HepG2 (cell line): ENCODE measurements around the gene PRPF38A. TPM values are rescaled to one million over a fixed set of nuclear protein-coding genes. Genes with fewer than 3 reads are reported as not detected.

Source experiments
- KDM3A ChIP-seq: IDR thresholded peaks from 2 replicates; pipeline ENCODE4 v1.6.1; 2018; ENCODE audit warnings: low read depth, missing compliant biosample characterization
- MXD4 ChIP-seq: IDR thresholded peaks from 2 replicates; pipeline ENCODE4 v1.6.1; 2016; ENCODE audit warnings: mild to moderate bottlenecking, missing biosample characterization, missing genetic modification reagents
- NRL ChIP-seq: sonication (generic); formaldehyde crosslinking; IDR thresholded peaks from 2 replicates; pipeline ENCODE4 v1.5.0; 2020; ENCODE audit warnings: missing genetic modification reagents, mild to moderate bottlenecking, moderate library complexity, borderline replicate concordance
- PAF1 ChIP-seq: IDR thresholded peaks from 2 replicates; pipeline ENCODE4 v1.6.1; 2016; ENCODE audit warnings: missing genetic modification reagents, missing compliant biosample characterization
- PPARG ChIP-seq: conservative IDR thresholded peaks from 2 replicates; pipeline ENCODE4 v1.6.1; 2016; ENCODE audit warnings: missing biosample characterization, missing genetic modification reagents
- RNF2 ChIP-seq: fragments of 450-650 bp; conservative IDR thresholded peaks from 2 replicates; pipeline ENCODE4 v1.6.1; 2016; ENCODE audit warnings: low read depth
- SALL1 ChIP-seq: sonication (generic); formaldehyde crosslinking; IDR thresholded peaks from 2 replicates; pipeline ENCODE4 v1.8.0; 2022; ENCODE audit warnings: mild to moderate bottlenecking, missing genetic modification reagents
- SP4 ChIP-seq: sonication (generic); formaldehyde crosslinking; IDR thresholded peaks from 2 replicates; pipeline ENCODE4 v1.8.1; 2023; ENCODE audit warnings: mild to moderate bottlenecking, missing genetic modification reagents
- U2AF2 ChIP-seq: fragments of 200-400 bp; formaldehyde crosslinking; IDR thresholded peaks from 2 replicates; pipeline ENCODE4 v1.6.1; 2017; ENCODE audit warnings: low read depth, mild to moderate bottlenecking, low read length
- WIZ ChIP-seq: sonication (generic); formaldehyde crosslinking; IDR thresholded peaks from 2 replicates; pipeline ENCODE4 v1.5.1; 2020; ENCODE audit warnings: mild to moderate bottlenecking, missing genetic modification reagents
- ZBTB7A ChIP-seq: sonication (generic); formaldehyde crosslinking; IDR thresholded peaks from 2 replicates; pipeline ENCODE4 v1.8.0; 2022; ENCODE audit warnings: mild to moderate bottlenecking, missing genetic modification reagents
- ZNF333 ChIP-seq: sonication (generic); formaldehyde crosslinking; IDR thresholded peaks from 2 replicates; pipeline ENCODE4 v1.4.0; 2020; ENCODE audit warnings: mild to moderate bottlenecking, missing genetic modification reagents, borderline replicate concordance
- ZNF367 ChIP-seq: sonication (generic); formaldehyde crosslinking; IDR thresholded peaks from 2 replicates; pipeline ENCODE4 v1.4.0; 2020; ENCODE audit warnings: missing genetic modification reagents, borderline replicate concordance
- ZNF703 ChIP-seq: sonication (generic); formaldehyde crosslinking; IDR thresholded peaks from 2 replicates; pipeline ENCODE4 v1.5.1; 2020; ENCODE audit warnings: missing genetic modification reagents, mild to moderate bottlenecking, moderate library complexity, borderline replicate concordance
- ZNF75D ChIP-seq: sonication (generic); formaldehyde crosslinking; IDR thresholded peaks from 2 replicates; pipeline ENCODE4 v1.8.1; 2023; ENCODE audit warnings: missing genetic modification reagents, mild to moderate bottlenecking, borderline replicate concordance
- ZNF883 ChIP-seq: sonication (generic); formaldehyde crosslinking; IDR thresholded peaks from 2 replicates; pipeline ENCODE4 v1.5.1; 2020; ENCODE audit warnings: mild to moderate bottlenecking, missing genetic modification reagents; ENCODE audit errors: not compliant biosample characterization
- polyA plus RNA-seq, 8 experiments: library from polyadenylated mRNA; depleted of rRNA in 3 of 8; stranded (reverse) in 7 of 8; unstranded in 1 of 8; fragments of >200 nt; fragmentation: Illumina TruSeq in 4 of 8; extraction: Trizol in 4 of 8; gene quantifications; 2 replicates each; pipeline versions ENCODE4 v1.2.1 to v1.2.3, GENCODE V29; 2011 to 2016; ENCODE audit warnings: low read depth in 4 of 8, missing spikeins in 1 of 8, mixed read lengths in 1 of 8; ENCODE audit not compliant: insufficient read depth in 1 of 8
- total RNA-seq, 5 experiments: library from RNA; depleted of rRNA; stranded (reverse); fragments of >200 nt; fragmentation: Illumina TruSeq; extraction: Trizol; gene quantifications; 2 replicates each; pipeline ENCODE4 v1.2.3, GENCODE V29; 2016; ENCODE audit warnings: low read depth in 1 of 5
- TF ChIP-seq, protein P1 (sequence below): sonication (generic); formaldehyde crosslinking; IDR thresholded peaks from 2 replicates; pipeline ENCODE4 v1.4.0; 2020; ENCODE audit warnings: missing genetic modification reagents, borderline replicate concordance
- TF ChIP-seq, protein P2 (sequence below): sonication (generic); formaldehyde crosslinking; IDR thresholded peaks from 2 replicates; pipeline ENCODE4 v1.4.0; 2020; ENCODE audit warnings: mild to moderate bottlenecking, missing genetic modification reagents
- TF ChIP-seq, protein P3 (sequence below): sonication (generic); formaldehyde crosslinking; IDR thresholded peaks from 2 replicates; pipeline ENCODE4 v1.9.0; 2021; ENCODE audit warnings: missing genetic modification reagents, borderline replicate concordance
- TF ChIP-seq, protein P4 (sequence below): sonication (generic); formaldehyde crosslinking; IDR thresholded peaks from 2 replicates; pipeline ENCODE4 v1.8.1; 2022; ENCODE audit warnings: low read depth, mild to moderate bottlenecking, missing genetic modification reagents
- TF ChIP-seq, protein P5 (sequence below): IDR thresholded peaks from 2 replicates; pipeline ENCODE4 v1.6.1; 2016; ENCODE audit warnings: mild to moderate bottlenecking, missing biosample characterization, missing genetic modification reagents
- TF ChIP-seq, protein P6 (sequence below): sonication (generic); formaldehyde crosslinking; IDR thresholded peaks from 2 replicates; pipeline ENCODE4 v1.4.0; 2020; ENCODE audit warnings: mild to moderate bottlenecking, missing genetic modification reagents

Gene PRPF38A
- total and polyA plus RNA-seq, 2 of the 13 experiments (the other 11 are each of a cell fraction or from before 2014, with no cell fraction given), result 18.3 to 45.5 TPM

DNA sequence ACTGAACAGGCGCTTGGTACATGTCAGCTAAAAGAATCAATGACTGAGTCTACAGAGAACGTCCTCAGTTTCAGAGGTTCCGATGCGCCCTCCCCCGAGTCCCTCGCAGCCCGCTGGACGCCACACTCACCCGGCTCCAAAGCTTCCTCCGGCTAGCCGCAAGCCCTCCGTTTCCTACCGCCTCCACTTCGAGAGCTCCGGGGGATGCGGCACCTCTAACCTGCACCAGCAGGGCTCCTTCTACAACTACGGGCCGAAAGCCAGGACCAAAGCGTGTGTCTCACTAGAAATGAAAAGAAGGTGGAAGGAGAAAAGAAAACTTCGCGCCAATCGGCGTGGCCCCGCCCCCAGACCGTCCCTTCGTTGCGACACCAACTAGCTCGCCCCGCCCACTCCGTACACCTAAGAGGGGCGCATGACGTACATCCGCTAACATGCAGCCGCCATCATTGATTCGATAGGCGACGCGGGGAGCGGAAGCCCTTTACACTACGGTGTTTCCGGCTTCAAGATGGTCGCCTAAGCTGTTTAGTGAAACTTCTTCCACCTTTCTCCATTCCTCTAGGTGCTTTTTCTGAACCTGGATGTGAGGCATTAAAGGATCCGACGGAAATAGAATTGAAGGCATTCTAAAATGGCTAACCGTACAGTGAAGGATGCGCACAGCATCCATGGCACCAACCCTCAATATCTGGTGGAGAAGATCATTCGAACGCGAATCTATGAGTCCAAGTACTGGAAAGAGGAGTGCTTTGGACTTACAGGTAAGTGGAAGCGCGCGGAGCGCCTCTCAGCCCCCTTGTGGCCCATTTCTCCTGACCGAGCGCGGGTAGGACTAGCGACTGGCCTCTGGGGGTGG, at the start of gene PRPF38A, which contains the start of gene ORC1 (continued):
- no peak; the same call in 1 of the 2 replicates for TF ChIP-seq RNF2
- TF ChIP-seq, protein P1, sequence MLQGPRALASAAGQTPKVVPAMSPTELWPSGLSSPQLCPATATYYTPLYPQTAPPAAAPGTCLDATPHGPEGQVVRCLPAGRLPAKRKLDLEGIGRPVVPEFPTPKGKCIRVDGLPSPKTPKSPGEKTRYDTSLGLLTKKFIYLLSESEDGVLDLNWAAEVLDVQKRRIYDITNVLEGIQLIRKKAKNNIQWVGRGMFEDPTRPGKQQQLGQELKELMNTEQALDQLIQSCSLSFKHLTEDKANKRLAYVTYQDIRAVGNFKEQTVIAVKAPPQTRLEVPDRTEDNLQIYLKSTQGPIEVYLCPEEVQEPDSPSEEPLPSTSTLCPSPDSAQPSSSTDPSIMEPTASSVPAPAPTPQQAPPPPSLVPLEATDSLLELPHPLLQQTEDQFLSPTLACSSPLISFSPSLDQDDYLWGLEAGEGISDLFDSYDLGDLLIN (CRISPR knock-in tag), result no peak
- TF ChIP-seq, protein P2, sequence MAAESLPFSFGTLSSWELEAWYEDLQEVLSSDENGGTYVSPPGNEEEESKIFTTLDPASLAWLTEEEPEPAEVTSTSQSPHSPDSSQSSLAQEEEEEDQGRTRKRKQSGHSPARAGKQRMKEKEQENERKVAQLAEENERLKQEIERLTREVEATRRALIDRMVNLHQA (CRISPR knock-in tag), result no peak
- no peak for TF ChIP-seq ZNF703 (CRISPR knock-in tag)
- TF ChIP-seq, protein P3, sequence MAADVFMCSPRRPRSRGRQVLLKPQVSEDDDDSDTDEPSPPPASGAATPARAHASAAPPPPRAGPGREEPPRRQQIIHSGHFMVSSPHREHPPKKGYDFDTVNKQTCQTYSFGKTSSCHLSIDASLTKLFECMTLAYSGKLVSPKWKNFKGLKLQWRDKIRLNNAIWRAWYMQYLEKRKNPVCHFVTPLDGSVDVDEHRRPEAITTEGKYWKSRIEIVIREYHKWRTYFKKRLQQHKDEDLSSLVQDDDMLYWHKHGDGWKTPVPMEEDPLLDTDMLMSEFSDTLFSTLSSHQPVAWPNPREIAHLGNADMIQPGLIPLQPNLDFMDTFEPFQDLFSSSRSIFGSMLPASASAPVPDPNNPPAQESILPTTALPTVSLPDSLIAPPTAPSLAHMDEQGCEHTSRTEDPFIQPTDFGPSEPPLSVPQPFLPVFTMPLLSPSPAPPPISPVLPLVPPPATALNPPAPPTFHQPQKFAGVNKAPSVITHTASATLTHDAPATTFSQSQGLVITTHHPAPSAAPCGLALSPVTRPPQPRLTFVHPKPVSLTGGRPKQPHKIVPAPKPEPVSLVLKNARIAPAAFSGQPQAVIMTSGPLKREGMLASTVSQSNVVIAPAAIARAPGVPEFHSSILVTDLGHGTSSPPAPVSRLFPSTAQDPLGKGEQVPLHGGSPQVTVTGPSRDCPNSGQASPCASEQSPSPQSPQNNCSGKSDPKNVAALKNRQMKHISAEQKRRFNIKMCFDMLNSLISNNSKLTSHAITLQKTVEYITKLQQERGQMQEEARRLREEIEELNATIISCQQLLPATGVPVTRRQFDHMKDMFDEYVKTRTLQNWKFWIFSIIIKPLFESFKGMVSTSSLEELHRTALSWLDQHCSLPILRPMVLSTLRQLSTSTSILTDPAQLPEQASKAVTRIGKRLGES (CRISPR knock-in tag), result no peak
- no peak; the same call in 1 of the 2 replicates for TF ChIP-seq ZBTB7A
- no peak for TF ChIP-seq KDM3A (CRISPR knock-in tag)
- TF ChIP-seq ZNF333 (CRISPR knock-in tag), result no peak
- TF ChIP-seq NRL (CRISPR knock-in tag), result peak; percentile 44; the same call in 1 of the 2 replicates
- TF ChIP-seq, protein P4, sequence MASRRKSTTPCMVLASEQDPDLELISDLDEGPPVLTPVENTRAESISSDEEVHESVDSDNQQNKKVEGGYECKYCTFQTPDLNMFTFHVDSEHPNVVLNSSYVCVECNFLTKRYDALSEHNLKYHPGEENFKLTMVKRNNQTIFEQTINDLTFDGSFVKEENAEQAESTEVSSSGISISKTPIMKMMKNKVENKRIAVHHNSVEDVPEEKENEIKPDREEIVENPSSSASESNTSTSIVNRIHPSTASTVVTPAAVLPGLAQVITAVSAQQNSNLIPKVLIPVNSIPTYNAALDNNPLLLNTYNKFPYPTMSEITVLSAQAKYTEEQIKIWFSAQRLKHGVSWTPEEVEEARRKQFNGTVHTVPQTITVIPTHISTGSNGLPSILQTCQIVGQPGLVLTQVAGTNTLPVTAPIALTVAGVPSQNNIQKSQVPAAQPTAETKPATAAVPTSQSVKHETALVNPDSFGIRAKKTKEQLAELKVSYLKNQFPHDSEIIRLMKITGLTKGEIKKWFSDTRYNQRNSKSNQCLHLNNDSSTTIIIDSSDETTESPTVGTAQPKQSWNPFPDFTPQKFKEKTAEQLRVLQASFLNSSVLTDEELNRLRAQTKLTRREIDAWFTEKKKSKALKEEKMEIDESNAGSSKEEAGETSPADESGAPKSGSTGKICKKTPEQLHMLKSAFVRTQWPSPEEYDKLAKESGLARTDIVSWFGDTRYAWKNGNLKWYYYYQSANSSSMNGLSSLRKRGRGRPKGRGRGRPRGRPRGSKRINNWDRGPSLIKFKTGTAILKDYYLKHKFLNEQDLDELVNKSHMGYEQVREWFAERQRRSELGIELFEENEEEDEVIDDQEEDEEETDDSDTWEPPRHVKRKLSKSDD, result peak; percentile 99
- peak; percentile 78 for TF ChIP-seq SALL1 (CRISPR knock-in tag)
- no peak for TF ChIP-seq ZNF75D
- TF ChIP-seq WIZ (CRISPR knock-in tag), result no peak
- no peak for TF ChIP-seq ZNF883 (CRISPR knock-in tag)
- no peak for TF ChIP-seq PPARG (CRISPR knock-in tag)
- TF ChIP-seq, protein P5, sequence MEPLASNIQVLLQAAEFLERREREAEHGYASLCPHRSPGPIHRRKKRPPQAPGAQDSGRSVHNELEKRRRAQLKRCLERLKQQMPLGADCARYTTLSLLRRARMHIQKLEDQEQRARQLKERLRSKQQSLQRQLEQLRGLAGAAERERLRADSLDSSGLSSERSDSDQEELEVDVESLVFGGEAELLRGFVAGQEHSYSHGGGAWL (CRISPR knock-in tag), result no peak
- TF ChIP-seq U2AF2, result no peak
- no peak for TF ChIP-seq PAF1 (CRISPR knock-in tag)
- TF ChIP-seq, protein P6, sequence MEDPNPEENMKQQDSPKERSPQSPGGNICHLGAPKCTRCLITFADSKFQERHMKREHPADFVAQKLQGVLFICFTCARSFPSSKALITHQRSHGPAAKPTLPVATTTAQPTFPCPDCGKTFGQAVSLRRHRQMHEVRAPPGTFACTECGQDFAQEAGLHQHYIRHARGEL, result no peak
- no peak for TF ChIP-seq ZNF367 (CRISPR knock-in tag)
- TF ChIP-seq SP4 (CRISPR knock-in tag), result peak; percentile 97
- peak; percentile 64 for TF ChIP-seq MXD4 (CRISPR knock-in tag)
